Smooth muscle cell (in vitro differentiated cells): ENCODE results near the gene PIK3CD. TPM values are rescaled to one million over a fixed set of nuclear protein-coding genes. Genes with fewer than 3 reads are reported as not detected.

ENCODE experiments used
- DNase-seq: peaks from one replicate; lab custom pipeline; 2025; ENCODE audit not compliant: unreplicated experiment; lab: John Stamatoyannopoulos, UW
- H2AFZ ChIP-seq: fragments of 200-600 bp; sonication (generic); 2 replicates; pipeline ENCODE4 v1.6.0; 2016; ENCODE audit warnings: antibody characterized with exemption, low read depth, mild to moderate bottlenecking
- H3F3A ChIP-seq: fragments of 200-600 bp; sonication (generic); 2 replicates; pipeline ENCODE4 v1.6.0; 2017; ENCODE audit warnings: antibody characterized with exemption, low read depth
- H3K27ac ChIP-seq: fragments of 200-600 bp; sonication (generic); 2 replicates; pipeline ENCODE4 v1.5.1; 2016; ENCODE audit warnings: low read depth, mild to moderate bottlenecking
- H3K27me3 ChIP-seq: fragments of 200-600 bp; sonication (generic); 2 replicates; pipeline ENCODE4 v1.6.1; 2016; ENCODE audit warnings: low read depth, mild to moderate bottlenecking
- H3K36me3 ChIP-seq: fragments of 200-600 bp; sonication (generic); 2 replicates; pipeline ENCODE4 v1.5.1; 2016; ENCODE audit warnings: low read depth
- H3K4me1 ChIP-seq: fragments of 200-600 bp; sonication (generic); 2 replicates; pipeline ENCODE4 v1.5.1; 2016; ENCODE audit warnings: low read depth
- H3K4me2 ChIP-seq: fragments of 200-600 bp; sonication (generic); 2 replicates; pipeline ENCODE4 v1.6.0; 2016; ENCODE audit warnings: mild to moderate bottlenecking
- H3K4me3 ChIP-seq: fragments of 200-600 bp; sonication (generic); 2 replicates; pipeline ENCODE4 v1.5.1; 2016; ENCODE audit warnings: mild to moderate bottlenecking
- H3K79me2 ChIP-seq: fragments of 200-600 bp; sonication (generic); 2 replicates; pipeline ENCODE4 v1.6.0; 2016; ENCODE audit warnings: low read depth, mild to moderate bottlenecking
- H3K9ac ChIP-seq: fragments of 200-600 bp; sonication (generic); 2 replicates; pipeline ENCODE4 v1.6.0; 2016; ENCODE audit warnings: low read depth
- H3K9me3 ChIP-seq: fragments of 200-600 bp; sonication (generic); replicated peaks from 2 replicates; pipeline ENCODE4 v1.5.1; 2016; ENCODE audit warnings: low read depth
- H4K20me1 ChIP-seq: fragments of 200-600 bp; sonication (generic); 2 replicates; pipeline ENCODE4 v1.6.0; 2016; ENCODE audit warnings: low read depth
- CTCF ChIP-seq: fragments of 200-600 bp; sonication (generic); IDR thresholded peaks from 2 replicates; pipeline ENCODE4 v1.5.1; 2017; ENCODE audit warnings: borderline replicate concordance, mild to moderate bottlenecking, antibody characterized with exemption; ENCODE audit not compliant: insufficient read depth, poor library complexity, severe bottlenecking
- WGBS: methylation state at CpG from one replicate; pipeline ENCODE4 v1.1.7; 2016; ENCODE audit warnings: low lambda C conversion rate; 5-methylcytosine and 5-hydroxymethylcytosine counted together
- polyA plus RNA-seq: library from polyadenylated mRNA; unstranded; fragments of >200 nt; fragmentation: Nextera tagmentation; extraction: Ambion mirVana; gene quantifications from 2 replicates; pipeline ENCODE4 v1.2.1, GENCODE V29; 2016
- total RNA-seq: library from RNA; depleted of rRNA; stranded (reverse); fragments of >200 nt; gene quantifications from 2 replicates; pipeline ENCODE4 v1.2.3, GENCODE V29; 2014

Gene PIK3CD
- total and polyA plus RNA-seq, 2 experiments from 2014 or later, result 3.9 to 4.1 TPM

GRCh38 chr1:9668080-9668479, 16.5 kb downstream of the PIK3CD start:
- Histone ChIP-seq H3K4me1 (no peaks in the 10 kb centered on the region), H3K9ac (no peak overlapping the region), H3K36me3 (no peaks in the 10 kb centered on the region), H4K20me1 (no peaks in the 10 kb centered on the region), H2AFZ (no peak overlapping the region), H3K27me3 (no peaks in the 10 kb centered on the region), H3F3A (no peaks in the 10 kb centered on the region), H3K4me2 (no peak overlapping the region), H3K4me3 (no peak overlapping the region), H3K79me2 (no peaks in the 10 kb centered on the region), H3K27ac (no peak overlapping the region), H3K9me3 (no peaks in the 10 kb centered on the region)
- no peak for TF ChIP-seq CTCF
- no peak for DNase-seq
- WGBS, result 83% methylated on average over 2 of the region's 2 CpGs

- H3K9me3 ChIP-seq, result no peaks in the 10 kb centered on the region
- H3K79me2 ChIP-seq, result no peaks in the 10 kb centered on the region
- H3K4me3 ChIP-seq, result no peak overlapping the region
- H3K27me3 ChIP-seq, result no peaks in the 10 kb centered on the region
- H3K4me2 ChIP-seq, result no peak overlapping the region
- no peaks in the 10 kb centered on the region for H4K20me1 ChIP-seq
- H2AFZ ChIP-seq, result no peak overlapping the region
- DNase-seq, result no peak
- H3K27ac ChIP-seq, result no peak overlapping the region
- TF ChIP-seq CTCF, result no peak
- no peaks in the 10 kb centered on the region for H3K4me1 ChIP-seq
- no peaks in the 10 kb centered on the region for H3K36me3 ChIP-seq
- no peaks in the 10 kb centered on the region for H3F3A ChIP-seq
- no peak overlapping the region for H3K9ac ChIP-seq
- WGBS, result 97% methylated on average over 2 of the region's 2 CpGs
Observed at GRCh38 chr1:9670085-9670484, 18.6 kb downstream of the PIK3CD start.

GRCh38 chr1:9671377-9672140, 20.0 kb downstream of the PIK3CD start:
- 86% methylated on average over 8 of the region's 8 CpGs for WGBS
- no peaks in the 10 kb centered on the region for H3K27me3 ChIP-seq
- H3K4me1 ChIP-seq, result no peaks in the 10 kb centered on the region
- H2AFZ ChIP-seq, result no peak overlapping the region
- no peak for DNase-seq
- H3K79me2 ChIP-seq, result no peaks in the 10 kb centered on the region
- H3F3A ChIP-seq, result no peaks in the 10 kb centered on the region
- H3K27ac ChIP-seq, result no peak overlapping the region
- H4K20me1 ChIP-seq, result no peaks in the 10 kb centered on the region
- no peaks in the 10 kb centered on the region for H3K36me3 ChIP-seq
- H3K9me3 ChIP-seq, result no peaks in the 10 kb centered on the region
- no peak overlapping the region for H3K9ac ChIP-seq
- H3K4me3 ChIP-seq, result no peak overlapping the region
- no peak overlapping the region for H3K4me2 ChIP-seq
- no peak for TF ChIP-seq CTCF

- Histone ChIP-seq H3F3A (no peaks in the 10 kb centered on the region), H3K27me3 (no peaks in the 10 kb centered on the region)
- 95% methylated on average over 5 of the region's 5 CpGs for WGBS
Observed at GRCh38 chr1:9672444-9672843, 20.9 kb downstream of the PIK3CD start.

More at GRCh38 chr1:9672444-9672843, 20.9 kb downstream of the PIK3CD start:
- no peak overlapping the region for H3K4me3 ChIP-seq
- H3K79me2 ChIP-seq, result no peaks in the 10 kb centered on the region
- no peak overlapping the region for H3K27ac ChIP-seq
- no peak overlapping the region for H3K9ac ChIP-seq
- no peak overlapping the region for H3K4me2 ChIP-seq
- no peaks in the 10 kb centered on the region for H3K4me1 ChIP-seq
- H2AFZ ChIP-seq, result no peak overlapping the region
- DNase-seq, result no peak
- H3K36me3 ChIP-seq, result no peaks in the 10 kb centered on the region
- no peak for TF ChIP-seq CTCF
- no peaks in the 10 kb centered on the region for H4K20me1 ChIP-seq
- H3K9me3 ChIP-seq, result no peaks in the 10 kb centered on the region
